ENCODE results near the gene ATP6V1A. TPM values are rescaled to one million over a fixed set of nuclear protein-coding genes. Genes with fewer than 3 reads are reported as not detected.

Gene ATP6V1A
- polyA plus RNA-seq, 3 donors, result 35.1 to 295 (median 254) TPM

DNA sequence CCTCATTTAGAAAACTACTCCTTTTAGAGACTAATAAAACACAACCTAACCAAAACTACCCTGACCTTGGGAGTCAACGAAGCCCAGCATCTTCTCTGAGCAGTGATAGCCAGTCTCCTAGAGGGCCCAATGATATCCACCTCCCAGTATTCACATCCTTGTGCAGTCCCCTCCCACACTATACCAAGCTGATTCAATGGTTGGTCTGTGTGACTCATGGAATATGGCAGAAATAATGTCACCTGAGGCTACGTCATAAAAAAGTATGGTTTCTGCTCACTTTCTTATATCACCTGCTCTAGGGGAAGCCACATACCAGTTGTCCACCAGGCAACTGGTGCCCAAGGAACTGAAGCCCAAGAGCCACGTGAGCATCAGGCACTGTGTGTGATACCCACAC is 29.0 kb upstream of the ATP6V1A start:
- peaks cover 51 to 57% of the 10 kb centered on the region in 2 donors for H3K36me3 Mint-ChIP-seq
- H3K4me3 Mint-ChIP-seq, result no peak overlapping the region
- H3K4me1 Mint-ChIP-seq, result peaks cover 7% of the 10 kb centered on the region
- Histone ChIP-seq H3K27me3 (ENCODE audit: control insufficient read depth in 2 of 2, insufficient read depth in 2 of 2, low read length in 2 of 2) (no peaks in the 10 kb centered on the region), H3K79me2 (ENCODE audit: insufficient read depth, low read length) (no peaks in the 10 kb centered on the region), H3K4me2 (replicated peaks; ENCODE audit: extremely low read depth, low read length, poor library complexity, severe bottlenecking) (no peak overlapping the region), H3K4me3 (replicated peaks in 1 of 3; ENCODE audit: low read depth in 2 of 3, low read length in 3 of 3) (no peak overlapping the region), H4K20me1 (ENCODE audit: insufficient read depth, low read length) (no peaks in the 10 kb centered on the region), H3K36me3 (replicated peaks in 1 of 2; ENCODE audit: control insufficient read depth in 1 of 2, insufficient read depth in 2 of 2, low read length in 2 of 2) (peaks cover 33 to 65% of the 10 kb centered on the region in 2 donors), H2AFZ (ENCODE audit: insufficient read depth, low read depth, low read length, poor library complexity, severe bottlenecking) (no peak overlapping the region), H3K27ac (ENCODE audit: low read depth in 1 of 2, low read length in 2 of 2) (no peak overlapping the region), H3K4me1 (ENCODE audit: control insufficient read depth in 1 of 2, insufficient read depth in 2 of 2, low read length in 2 of 2) (no peaks in the 10 kb centered on the region), H3K9ac (ENCODE audit: insufficient read depth, low read length, poor library complexity, severe bottlenecking) (no peak overlapping the region), H3K9me3 (replicated peaks in 1 of 2; ENCODE audit: control insufficient read depth in 1 of 2, insufficient read depth in 1 of 2, low read length in 2 of 2) (no peaks in the 10 kb centered on the region)
- no peak overlapping the region for H3K27ac Mint-ChIP-seq
- DNase-seq, result no peak
- TF ChIP-seq, protein P1, sequence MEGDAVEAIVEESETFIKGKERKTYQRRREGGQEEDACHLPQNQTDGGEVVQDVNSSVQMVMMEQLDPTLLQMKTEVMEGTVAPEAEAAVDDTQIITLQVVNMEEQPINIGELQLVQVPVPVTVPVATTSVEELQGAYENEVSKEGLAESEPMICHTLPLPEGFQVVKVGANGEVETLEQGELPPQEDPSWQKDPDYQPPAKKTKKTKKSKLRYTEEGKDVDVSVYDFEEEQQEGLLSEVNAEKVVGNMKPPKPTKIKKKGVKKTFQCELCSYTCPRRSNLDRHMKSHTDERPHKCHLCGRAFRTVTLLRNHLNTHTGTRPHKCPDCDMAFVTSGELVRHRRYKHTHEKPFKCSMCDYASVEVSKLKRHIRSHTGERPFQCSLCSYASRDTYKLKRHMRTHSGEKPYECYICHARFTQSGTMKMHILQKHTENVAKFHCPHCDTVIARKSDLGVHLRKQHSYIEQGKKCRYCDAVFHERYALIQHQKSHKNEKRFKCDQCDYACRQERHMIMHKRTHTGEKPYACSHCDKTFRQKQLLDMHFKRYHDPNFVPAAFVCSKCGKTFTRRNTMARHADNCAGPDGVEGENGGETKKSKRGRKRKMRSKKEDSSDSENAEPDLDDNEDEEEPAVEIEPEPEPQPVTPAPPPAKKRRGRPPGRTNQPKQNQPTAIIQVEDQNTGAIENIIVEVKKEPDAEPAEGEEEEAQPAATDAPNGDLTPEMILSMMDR (IDR thresholded peaks at IDR 0.05), result no peak
- peaks cover 0 to 7% (median 2%) of the 10 kb centered on the region in 3 donors for H3K27me3 Mint-ChIP-seq (ENCODE audit: low read depth in 3 of 3)
- intact Hi-C loops (cut with micrococcal nuclease), result no loop called here
- WGBS (ENCODE audit: insufficient coverage), result 100% methylated on average over 2 of the region's 3 CpGs
- H3K9me3 Mint-ChIP-seq, result no peaks in the 10 kb centered on the region

DNA sequence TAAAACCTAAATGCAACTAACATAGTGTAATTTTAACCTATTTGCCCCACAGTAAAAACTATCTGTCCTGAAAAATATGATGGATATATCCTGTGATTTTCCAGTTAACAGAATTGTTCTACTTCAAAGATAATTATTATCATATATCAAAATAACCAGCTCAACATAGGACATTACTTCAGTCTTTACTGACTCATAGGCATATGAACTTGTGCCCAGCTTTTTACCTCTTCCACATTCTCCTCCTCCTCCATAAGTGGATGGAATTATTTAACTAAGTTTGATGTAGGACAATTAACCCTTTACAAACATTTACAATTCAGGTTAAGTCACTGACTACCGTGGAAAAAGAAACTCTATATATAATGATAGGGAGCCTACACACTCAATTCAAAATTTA is 27.5 kb upstream of the ATP6V1A start:
- Histone ChIP-seq H3K4me3 (replicated peaks in 1 of 3; ENCODE audit: low read depth in 2 of 3, low read length in 3 of 3) (no peak overlapping the region), H3K9me3 (replicated peaks in 1 of 2; ENCODE audit: control insufficient read depth in 1 of 2, insufficient read depth in 1 of 2, low read length in 2 of 2) (no peaks in the 10 kb centered on the region), H3K79me2 (ENCODE audit: insufficient read depth, low read length) (peaks cover 10% of the 10 kb centered on the region), H3K27ac (ENCODE audit: low read depth in 1 of 2, low read length in 2 of 2) (no peak overlapping the region), H3K4me2 (replicated peaks; ENCODE audit: extremely low read depth, low read length, poor library complexity, severe bottlenecking) (no peak overlapping the region), H3K27me3 (ENCODE audit: control insufficient read depth in 2 of 2, insufficient read depth in 2 of 2, low read length in 2 of 2) (no peaks in the 10 kb centered on the region), H3K9ac (ENCODE audit: insufficient read depth, low read length, poor library complexity, severe bottlenecking) (no peak overlapping the region), H3K36me3 (replicated peaks in 1 of 2; ENCODE audit: control insufficient read depth in 1 of 2, insufficient read depth in 2 of 2, low read length in 2 of 2) (peaks cover 43 to 78% of the 10 kb centered on the region in 2 donors), H3K4me1 (ENCODE audit: control insufficient read depth in 1 of 2, insufficient read depth in 2 of 2, low read length in 2 of 2) (no peaks in the 10 kb centered on the region), H2AFZ (ENCODE audit: insufficient read depth, low read depth, low read length, poor library complexity, severe bottlenecking) (no peak overlapping the region), H4K20me1 (ENCODE audit: insufficient read depth, low read length) (peaks cover 12% of the 10 kb centered on the region)
- WGBS (ENCODE audit: insufficient coverage), result no CpG with 5 or more reads among the region's 1 CpG
- no peak for DNase-seq
- Mint-ChIP-seq H3K27me3 (ENCODE audit: low read depth in 3 of 3) (no peaks in the 10 kb centered on the region), H3K4me1 (peaks cover 7% of the 10 kb centered on the region), H3K4me3 (no peak overlapping the region), H3K27ac (no peak overlapping the region), H3K36me3 (peaks cover 63 to 68% of the 10 kb centered on the region in 2 donors), H3K9me3 (no peaks in the 10 kb centered on the region)
- intact Hi-C loops (cut with micrococcal nuclease), result no loop called here
- TF ChIP-seq, protein P1 (IDR thresholded peaks at IDR 0.05), result no peak
